OCI-LY1 (cell line): ENCODE measurements around the gene PGAM5.

Source experiments
- H2AFZ ChIP-seq: fragments of 200-600 bp; sonication (generic), shearing (Covaris generic); 2 replicates; pipeline ENCODE4 v1.6.0; 2014; ENCODE audit warnings: antibody characterized with exemption, mild to moderate bottlenecking, low read length
- H3F3A ChIP-seq: fragments of 200-600 bp; sonication (generic), shearing (Covaris generic); 2 replicates; pipeline ENCODE4 v1.6.0; 2014; ENCODE audit warnings: mild to moderate bottlenecking, antibody characterized with exemption, low read length, moderate library complexity; ENCODE audit not compliant: insufficient read depth
- H3K27ac ChIP-seq: fragments of 200-600 bp; sonication (generic); 2 replicates; pipeline ENCODE4 v1.5.1; 2014; ENCODE audit warnings: low read length, mixed run types, mild to moderate bottlenecking, low read depth; ENCODE audit not compliant: poor library complexity, severe bottlenecking
- H3K27me3 ChIP-seq: fragments of 200-600 bp; sonication (generic); 2 replicates; pipeline ENCODE4 v1.6.0; 2014; ENCODE audit warnings: antibody characterized with exemption, mild to moderate bottlenecking, low read length, moderate library complexity; ENCODE audit not compliant: insufficient read depth
- H3K36me3 ChIP-seq: fragments of 200-600 bp; sonication (generic); 2 replicates; pipeline ENCODE4 v1.6.1; 2014; ENCODE audit warnings: mild to moderate bottlenecking, antibody characterized with exemption, low read length, moderate library complexity, mixed read lengths; ENCODE audit not compliant: insufficient read depth
- H3K4me1 ChIP-seq: fragments of 200-600 bp; sonication (generic); 2 replicates; pipeline ENCODE4 v1.5.1; 2014; ENCODE audit warnings: mild to moderate bottlenecking, low read length, moderate library complexity; ENCODE audit not compliant: insufficient read depth, severe bottlenecking
- H3K4me2 ChIP-seq: fragments of 200-600 bp; sonication (generic), shearing (Covaris generic); 2 replicates; pipeline ENCODE4 v1.6.1; 2014; ENCODE audit warnings: low read length
- H3K4me3 ChIP-seq: fragments of 200-600 bp; sonication (generic); 2 replicates; pipeline ENCODE4 v1.5.1; 2014; ENCODE audit warnings: low read length, low read depth, mild to moderate bottlenecking, mixed read lengths; ENCODE audit not compliant: poor library complexity, severe bottlenecking
- H3K79me2 ChIP-seq: fragments of 200-600 bp; shearing (Covaris generic); 2 replicates; pipeline ENCODE4 v1.6.1; 2016; ENCODE audit warnings: mixed run types, low read length, mixed read lengths; ENCODE audit not compliant: insufficient read depth
- H3K9ac ChIP-seq: fragments of 200-600 bp; sonication (generic), shearing (Covaris generic); 2 replicates; pipeline ENCODE4 v1.6.1; 2014; ENCODE audit warnings: mild to moderate bottlenecking, low read length, mixed read lengths
- H3K9me2 ChIP-seq: fragments of 200-600 bp; sonication (generic), shearing (Covaris generic); 2 replicates; pipeline ENCODE4 v1.6.1; 2014; ENCODE audit warnings: low read depth, mild to moderate bottlenecking, low read length, mixed read lengths
- H3K9me3 ChIP-seq: fragments of 200-600 bp; shearing (Covaris generic); 2 replicates; pipeline ENCODE4 v1.6.1; 2014; ENCODE audit warnings: low read length, mixed read lengths
- H4K20me1 ChIP-seq: fragments of 200-600 bp; sonication (generic), shearing (Covaris generic); 2 replicates; pipeline ENCODE4 v1.6.0; 2016; ENCODE audit warnings: mild to moderate bottlenecking, low read length; ENCODE audit not compliant: insufficient read depth
- EZH2 ChIP-seq: fragments of 200-600 bp; sonication (generic), shearing (Covaris generic); IDR thresholded peaks from 2 replicates; pipeline ENCODE4 v1.8.0; 2017; ENCODE audit warnings: borderline replicate concordance, mixed run types, mild to moderate bottlenecking, antibody characterized with exemption, low read length, moderate library complexity, mixed read lengths
- TF ChIP-seq, protein P1 (sequence below): fragments of 200-600 bp; sonication (generic), shearing (Covaris generic); IDR thresholded peaks from 2 replicates; pipeline ENCODE4 v1.5.1; 2017; ENCODE audit warnings: mild to moderate bottlenecking, antibody characterized with exemption, low read length, moderate library complexity, mixed read lengths

The PGAM5 gene

GRCh38 chr12:132723764-132724140, 13.1 kb downstream of the PGAM5 start:
- TF ChIP-seq EZH2, result no peak
- TF ChIP-seq, protein P1, sequence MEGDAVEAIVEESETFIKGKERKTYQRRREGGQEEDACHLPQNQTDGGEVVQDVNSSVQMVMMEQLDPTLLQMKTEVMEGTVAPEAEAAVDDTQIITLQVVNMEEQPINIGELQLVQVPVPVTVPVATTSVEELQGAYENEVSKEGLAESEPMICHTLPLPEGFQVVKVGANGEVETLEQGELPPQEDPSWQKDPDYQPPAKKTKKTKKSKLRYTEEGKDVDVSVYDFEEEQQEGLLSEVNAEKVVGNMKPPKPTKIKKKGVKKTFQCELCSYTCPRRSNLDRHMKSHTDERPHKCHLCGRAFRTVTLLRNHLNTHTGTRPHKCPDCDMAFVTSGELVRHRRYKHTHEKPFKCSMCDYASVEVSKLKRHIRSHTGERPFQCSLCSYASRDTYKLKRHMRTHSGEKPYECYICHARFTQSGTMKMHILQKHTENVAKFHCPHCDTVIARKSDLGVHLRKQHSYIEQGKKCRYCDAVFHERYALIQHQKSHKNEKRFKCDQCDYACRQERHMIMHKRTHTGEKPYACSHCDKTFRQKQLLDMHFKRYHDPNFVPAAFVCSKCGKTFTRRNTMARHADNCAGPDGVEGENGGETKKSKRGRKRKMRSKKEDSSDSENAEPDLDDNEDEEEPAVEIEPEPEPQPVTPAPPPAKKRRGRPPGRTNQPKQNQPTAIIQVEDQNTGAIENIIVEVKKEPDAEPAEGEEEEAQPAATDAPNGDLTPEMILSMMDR, result no peak
- 0 out of 2 replicates have a peak, but pooled peaks cover 14% of the 10 kb centered on the region for H3F3A ChIP-seq
- no peaks in the 10 kb centered on the region for H3K9me2 ChIP-seq
- no peaks in the 10 kb centered on the region for H3K27me3 ChIP-seq
- H3K79me2 ChIP-seq, result no peaks in the 10 kb centered on the region
- H3K4me2 ChIP-seq, result no peak overlapping the region
- H3K36me3 ChIP-seq, result peaks cover 97% of the 10 kb centered on the region
- H3K27ac ChIP-seq, result no peak overlapping the region
- no peaks in the 10 kb centered on the region for H3K4me1 ChIP-seq
- H3K4me3 ChIP-seq, result no peak overlapping the region
- no peaks in the 10 kb centered on the region for H3K9me3 ChIP-seq
- no peak overlapping the region for H3K9ac ChIP-seq
- no peaks in the 10 kb centered on the region for H4K20me1 ChIP-seq
- no peak overlapping the region for H2AFZ ChIP-seq

DNA sequence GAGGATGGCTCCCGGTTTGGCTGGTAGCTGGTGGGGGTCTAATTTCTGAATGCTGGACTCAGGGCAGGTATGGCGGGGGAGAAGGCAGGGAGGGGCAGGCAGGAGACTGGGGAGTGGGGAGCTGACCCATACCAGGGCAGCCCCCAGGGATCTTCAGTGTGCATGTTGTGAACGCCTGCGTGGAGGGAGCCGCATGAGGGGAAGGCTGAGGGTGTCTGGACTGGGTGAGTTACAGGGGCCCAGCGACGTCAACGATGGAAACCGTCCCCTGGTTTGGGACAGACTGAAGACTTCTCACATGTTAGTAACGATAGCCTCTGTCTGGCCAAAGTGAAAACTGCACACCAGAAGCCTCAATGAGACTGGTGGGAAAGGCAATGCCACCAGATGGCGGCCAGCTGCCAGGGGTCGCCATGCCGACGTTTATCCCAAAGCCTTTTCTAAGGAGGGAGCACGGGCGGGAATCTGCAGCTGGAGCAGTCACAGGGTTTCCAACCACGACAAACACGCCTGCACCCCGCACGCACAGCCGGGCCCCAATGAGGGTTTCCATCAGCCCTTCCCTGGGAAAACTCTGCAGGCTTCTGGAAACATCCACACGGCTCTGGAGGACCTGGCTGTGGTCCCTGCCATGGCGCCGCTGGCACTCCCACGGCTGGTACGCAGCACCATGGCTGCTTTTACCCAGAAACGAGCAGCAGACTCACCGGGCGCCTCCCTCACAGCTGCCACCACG, 14.0 kb downstream of the PGAM5 start:
- Histone ChIP-seq H3K36me3 (peaks cover 93% of the 10 kb centered on the region), H3F3A (0 out of 2 replicates have a peak, but pooled peaks cover 14% of the 10 kb centered on the region), H2AFZ (no peak overlapping the region), H4K20me1 (no peaks in the 10 kb centered on the region), H3K4me3 (no peak overlapping the region), H3K4me1 (no peaks in the 10 kb centered on the region), H3K9me2 (no peaks in the 10 kb centered on the region), H3K9me3 (no peaks in the 10 kb centered on the region), H3K4me2 (no peak overlapping the region), H3K27ac (no peak overlapping the region), H3K9ac (no peak overlapping the region), H3K79me2 (no peaks in the 10 kb centered on the region), H3K27me3 (no peaks in the 10 kb centered on the region)
- no peak for TF ChIP-seq EZH2
- TF ChIP-seq, protein P1, result no peak

DNA sequence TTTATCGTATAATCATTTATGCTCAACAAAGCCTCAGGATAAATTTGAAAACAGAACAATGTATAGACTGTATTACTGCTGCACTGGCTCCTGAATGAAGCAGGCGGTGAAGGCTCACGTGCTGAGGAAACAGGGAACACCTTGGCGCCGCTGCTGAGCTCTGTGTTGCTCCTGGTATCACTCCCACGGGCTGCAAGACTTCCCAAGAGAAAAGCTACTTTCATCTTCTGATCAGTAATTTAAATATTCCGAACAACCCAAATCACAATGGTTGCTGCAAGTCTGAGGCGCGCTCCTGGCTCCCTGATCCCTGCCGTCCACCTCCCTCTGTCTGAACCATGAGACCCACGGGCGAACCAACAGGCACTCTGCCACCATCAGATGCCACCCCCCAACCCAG, 15.7 kb downstream of the PGAM5 start:
- no peaks in the 10 kb centered on the region for H3K27me3 ChIP-seq
- H3K9me3 ChIP-seq, result no peaks in the 10 kb centered on the region
- H3K36me3 ChIP-seq, result peaks cover 93% of the 10 kb centered on the region
- no peak overlapping the region for H2AFZ ChIP-seq
- H3K4me3 ChIP-seq, result no peak overlapping the region
- no peaks in the 10 kb centered on the region for H3K79me2 ChIP-seq
- H3K4me2 ChIP-seq, result no peak overlapping the region
- H3F3A ChIP-seq, result 0 out of 2 replicates have a peak, but pooled peaks cover 14% of the 10 kb centered on the region
- H3K27ac ChIP-seq, result no peak overlapping the region
- TF ChIP-seq EZH2, result no peak
- TF ChIP-seq, protein P1, result no peak
- H3K9ac ChIP-seq, result no peak overlapping the region
- H3K4me1 ChIP-seq, result no peaks in the 10 kb centered on the region
- H3K9me2 ChIP-seq, result no peaks in the 10 kb centered on the region
- no peaks in the 10 kb centered on the region for H4K20me1 ChIP-seq
